ENCODE results near the gene TNFAIP2.
"Not testable (repeated sequence)": the region's sequence is repeated elsewhere in the genome, so short reads cannot be mapped to it uniquely, and the experiment has no call there.

The TNFAIP2 gene

GRCh38 chr14:103149351-103150237, 26.3 kb downstream of the TNFAIP2 start:
- no peak for DNase-seq

DNA sequence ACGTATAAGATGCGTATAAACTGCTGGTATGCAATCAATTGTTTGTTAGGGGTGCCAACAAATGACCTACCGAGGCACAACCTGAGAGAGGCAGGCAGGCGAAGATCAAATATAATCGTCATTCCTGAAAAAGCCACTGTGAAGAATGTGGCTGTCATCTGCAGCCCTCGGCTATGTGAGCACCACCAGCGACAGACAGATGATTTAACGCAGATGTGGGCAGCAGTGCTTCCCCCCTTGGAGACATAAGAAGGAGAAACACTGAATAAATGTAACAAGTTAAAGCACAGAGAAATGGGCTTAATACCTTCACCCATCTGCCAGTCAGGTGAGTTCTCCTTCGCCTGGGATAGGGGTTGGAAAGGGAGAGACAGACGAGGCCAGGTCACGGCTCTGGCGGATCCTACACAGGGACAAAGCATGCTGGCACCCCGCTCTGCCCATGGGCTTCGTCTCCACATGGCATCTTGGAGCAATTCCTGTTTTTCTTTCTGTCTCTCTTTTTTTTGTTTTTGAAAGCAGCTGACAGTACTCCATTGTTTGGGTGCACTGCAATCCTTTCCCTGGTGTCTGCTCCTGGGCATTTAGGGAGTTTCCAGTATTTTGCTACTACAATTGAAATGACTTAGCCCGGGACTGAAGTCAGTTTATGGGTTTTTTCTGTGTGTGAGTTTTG, 28.1 kb downstream of the TNFAIP2 start:
- DNase-seq: peak in 2 of 56 donors; percentile 16 to 19

DNA sequence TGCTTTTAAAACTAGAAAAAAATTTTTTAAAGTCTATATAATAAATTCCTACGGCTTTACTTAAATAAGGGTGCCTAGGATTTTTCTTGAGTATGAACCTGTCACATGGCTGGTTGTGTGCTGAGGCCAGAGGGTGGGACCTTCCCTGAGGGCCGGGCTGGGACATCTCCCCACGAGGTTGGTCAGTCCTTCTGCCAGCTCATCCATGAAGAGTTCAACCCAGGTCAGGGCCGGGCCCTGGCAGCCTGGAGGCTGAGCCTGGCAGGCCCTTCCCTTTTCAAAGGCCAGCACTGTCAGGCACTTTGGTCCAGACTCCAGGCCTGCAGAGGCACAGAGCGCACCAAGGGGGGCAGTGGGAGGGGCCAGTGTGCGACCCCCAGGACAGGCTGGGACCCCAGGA, 31.7 kb downstream of the TNFAIP2 start:
- DNase-seq: peak in 25 of 56 donors; percentile 18 to 68 (median 42)

DNA sequence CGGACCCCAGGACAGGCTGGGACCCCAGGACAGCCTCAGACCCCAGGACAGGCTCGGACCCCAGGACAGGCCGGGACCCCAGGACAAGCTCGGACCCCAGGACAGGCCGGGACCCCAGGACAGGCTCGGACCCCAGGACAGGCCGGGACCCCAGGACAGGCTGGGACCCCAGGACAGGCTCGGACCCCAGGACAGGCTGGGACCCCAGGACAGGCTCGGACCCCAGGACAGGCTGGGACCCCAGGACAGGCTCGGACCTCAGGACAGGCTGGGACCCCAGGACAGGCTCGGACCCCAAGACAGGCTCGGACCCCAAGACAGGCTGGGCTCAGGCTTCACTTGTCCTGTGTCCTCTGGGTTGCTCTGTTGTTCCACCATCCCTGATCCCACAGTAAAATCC, 32.2 kb downstream of the TNFAIP2 start:
- not testable (repeated sequence) for DNase-seq

DNA sequence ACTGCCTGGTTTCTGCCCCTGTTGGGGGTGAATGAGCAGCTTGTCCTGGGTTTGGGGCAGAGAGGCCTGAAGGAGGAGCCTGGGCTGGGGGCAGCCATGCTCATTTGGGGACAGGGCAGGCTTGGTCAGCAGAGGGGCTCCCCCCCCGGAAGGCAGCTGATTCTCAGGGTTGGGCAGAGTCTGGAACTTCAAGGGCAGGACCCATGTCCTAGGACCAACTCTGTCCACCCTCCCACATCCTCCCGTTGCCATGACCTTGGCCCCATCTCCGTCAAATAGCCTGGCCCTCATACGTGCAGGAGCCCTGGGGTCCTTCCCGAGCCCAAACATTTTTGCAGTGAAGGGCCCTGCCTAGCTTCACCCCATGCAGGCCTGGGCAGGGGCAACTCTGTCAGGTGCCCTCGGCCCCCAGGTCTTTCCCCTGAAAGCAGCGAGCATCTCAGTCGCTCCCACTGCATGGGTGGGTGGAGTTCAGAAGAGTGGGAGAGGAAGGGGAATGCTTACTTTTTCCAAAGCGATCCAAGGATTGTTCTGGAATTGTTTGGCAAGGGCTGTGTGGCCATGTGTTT, 32.6 kb downstream of the TNFAIP2 start:
- DNase-seq: no peak

DNA sequence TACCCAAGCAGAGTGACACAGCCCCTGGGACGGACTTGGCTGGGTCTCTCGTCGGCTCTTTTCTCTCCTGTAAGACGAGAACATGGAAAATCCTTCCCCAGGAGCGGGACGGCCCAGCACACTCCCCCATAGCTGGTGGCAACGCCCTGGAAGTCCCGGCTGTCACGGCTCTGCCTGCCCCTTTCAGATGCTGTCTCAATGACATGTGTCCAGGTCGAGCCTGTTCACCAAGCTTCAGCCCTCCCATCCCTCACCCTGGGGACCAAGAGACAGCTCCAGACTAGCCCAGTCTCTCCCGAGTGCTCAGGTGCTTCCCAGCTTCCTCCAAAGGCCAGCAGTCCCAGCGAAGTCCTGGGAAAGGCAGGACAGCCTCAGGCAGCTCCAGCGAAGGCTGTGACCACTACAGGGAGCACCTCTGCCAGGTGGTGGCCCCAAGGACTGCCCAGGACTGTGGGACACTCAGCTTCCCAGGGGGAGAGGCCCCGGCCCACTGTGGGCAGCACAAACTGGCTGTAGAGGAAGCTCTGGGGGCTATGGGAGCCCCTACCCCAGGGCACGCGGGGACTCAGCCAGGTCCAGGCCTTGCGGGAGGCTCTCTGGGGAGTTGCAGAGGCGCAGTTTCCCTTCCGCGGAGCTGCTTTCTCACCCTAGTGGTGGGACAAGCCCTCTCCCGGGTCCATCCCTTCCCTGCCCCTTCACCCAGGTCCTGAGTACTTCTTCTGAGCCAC, 33.6 kb downstream of the TNFAIP2 start:
- DNase-seq: no peak

- no peak for DNase-seq
Measured at GRCh38 chr14:103157969-103158368, 34.7 kb downstream of the TNFAIP2 start.

DNA sequence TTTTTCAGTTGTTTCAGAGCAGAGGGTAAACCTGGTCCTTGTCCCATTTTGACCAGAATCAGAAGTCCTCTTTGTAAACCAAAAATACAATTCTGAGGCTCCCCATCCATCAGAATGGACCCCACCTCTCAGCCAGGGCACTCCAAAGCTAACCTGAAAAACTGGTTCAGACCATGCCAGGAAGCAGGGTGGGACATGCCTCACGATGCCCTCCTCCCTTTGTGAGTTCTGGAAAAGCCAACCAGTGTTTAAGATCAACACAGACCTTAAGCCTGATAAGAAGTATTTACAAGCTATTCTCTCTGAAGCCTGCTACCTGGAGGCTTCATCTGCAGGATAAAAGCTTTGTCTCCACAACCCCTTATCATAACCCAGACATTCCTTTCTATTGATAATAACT, 35.4 kb downstream of the TNFAIP2 start:
- DNase-seq: no peak

- DNase-seq: no peak
Measured at GRCh38 chr14:103160321-103161053, 37.2 kb downstream of the TNFAIP2 start.

- DNase-seq: no peak
Measured at GRCh38 chr14:103161054-103161397, 37.8 kb downstream of the TNFAIP2 start.

- DNase-seq: no peak
Measured at GRCh38 chr14:103163199-103163598, 39.9 kb downstream of the TNFAIP2 start.

GRCh38 chr14:103164006-103164405, 40.7 kb downstream of the TNFAIP2 start:
- no peak for DNase-seq

DNA sequence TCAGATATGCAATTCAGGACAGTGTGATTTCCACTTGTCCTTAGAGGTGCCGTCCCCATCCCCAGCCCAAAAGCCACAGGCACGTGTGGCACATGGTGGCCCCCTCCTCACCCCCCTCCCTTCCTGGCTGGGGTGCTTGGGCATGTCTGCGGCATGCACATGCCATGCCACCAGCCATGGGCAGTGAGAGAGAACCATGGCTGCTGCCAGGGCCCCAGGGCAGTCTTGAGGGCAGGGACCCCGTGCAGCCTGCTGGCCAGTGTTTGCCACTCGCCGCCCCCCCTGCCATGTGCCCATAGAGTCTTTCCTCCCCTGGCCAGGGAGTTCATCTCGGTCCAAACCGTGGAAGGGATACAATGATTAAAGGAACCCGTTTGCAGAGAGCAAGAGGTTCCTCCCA, 41.5 kb downstream of the TNFAIP2 start:
- no peak for DNase-seq

DNA sequence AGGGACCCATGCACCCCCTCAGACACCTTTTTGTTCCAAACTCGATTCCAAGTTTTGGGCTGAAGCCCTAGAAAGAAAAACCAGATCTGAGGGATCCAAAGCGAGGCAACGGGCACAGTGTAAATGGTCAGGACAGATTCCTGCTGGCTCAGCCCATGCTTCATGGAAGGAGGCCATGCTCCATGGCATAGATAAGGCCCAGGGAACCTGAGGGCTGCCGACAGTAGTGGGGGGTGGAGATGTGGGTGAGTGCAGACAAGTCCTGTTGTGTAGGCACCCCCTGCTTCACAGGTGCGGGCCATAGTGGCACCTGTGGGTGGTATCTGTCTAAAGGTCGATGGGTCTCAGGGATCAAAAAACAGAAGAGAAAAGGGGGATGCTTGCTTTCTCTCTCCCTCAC, 42.1 kb downstream of the TNFAIP2 start:
- DNase-seq: no peak

DNA sequence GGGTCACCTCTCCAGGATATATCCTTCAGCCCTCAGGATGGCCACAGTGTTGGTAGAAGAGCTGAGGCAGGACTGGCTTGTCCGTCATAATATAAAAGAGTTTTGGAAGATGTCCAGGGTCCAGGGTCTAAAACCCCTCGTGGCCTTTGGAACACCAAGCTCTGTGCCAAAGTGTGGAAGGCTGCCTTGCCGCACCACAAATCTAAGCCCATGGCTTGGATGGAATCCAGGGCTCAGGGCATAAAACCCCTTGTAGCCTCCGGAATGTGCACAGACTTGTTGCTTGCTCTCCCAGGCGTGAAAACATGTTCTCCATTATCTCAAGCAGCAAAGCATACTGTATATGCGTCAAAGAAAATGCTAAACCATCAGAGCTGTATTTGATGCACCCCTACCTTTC, 46.7 kb downstream of the TNFAIP2 start:
- no peak for DNase-seq

DNA sequence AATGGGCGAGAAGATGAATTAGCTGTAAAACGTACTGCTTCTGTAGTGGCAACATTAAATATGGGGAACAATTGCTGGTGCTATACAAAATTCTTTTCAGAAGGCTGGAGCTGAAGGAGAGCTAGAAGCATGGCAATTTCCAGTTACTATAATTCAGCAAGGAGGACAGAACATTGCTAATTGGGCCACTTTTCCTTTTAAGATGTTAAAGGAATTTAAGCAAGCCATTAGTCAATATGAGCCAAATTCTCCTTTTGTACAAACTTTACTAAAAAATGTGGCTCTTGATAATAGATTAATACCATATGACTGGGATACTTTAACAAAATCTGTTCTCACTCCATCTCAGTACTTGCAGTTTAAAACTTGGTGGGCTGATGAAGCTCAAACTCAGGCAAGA, 47.9 kb downstream of the TNFAIP2 start:
- not testable (repeated sequence) for DNase-seq

DNA sequence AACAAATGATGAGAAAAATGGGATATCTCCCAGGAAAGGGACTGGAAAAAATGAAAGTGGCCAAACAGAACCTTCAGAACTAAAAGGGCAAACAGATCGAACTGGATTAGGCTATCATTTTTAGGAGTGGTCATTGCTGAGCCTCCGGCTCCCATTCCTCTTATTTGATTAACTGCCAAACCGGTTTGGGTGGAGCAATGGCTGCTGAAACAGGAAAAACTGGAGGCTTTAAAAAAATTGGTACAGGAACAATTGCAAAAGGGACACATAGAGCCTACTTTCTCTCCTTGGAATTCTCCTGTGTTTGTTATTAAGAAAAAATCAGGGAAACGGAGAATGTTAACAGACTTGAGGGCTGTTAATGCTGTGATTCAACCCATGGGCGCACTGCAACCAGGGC, 49.7 kb downstream of the TNFAIP2 start:
- DNase-seq: no peak

- not testable (repeated sequence) for DNase-seq
Measured at GRCh38 chr14:103173887-103174286, 50.6 kb downstream of the TNFAIP2 start.

- not testable (repeated sequence) for DNase-seq
Measured at GRCh38 chr14:103176176-103176575, 52.9 kb downstream of the TNFAIP2 start.

GRCh38 chr14:103177376-103177775, 54.1 kb downstream of the TNFAIP2 start:
- DNase-seq: no peak

- DNase-seq: no peak
Measured at GRCh38 chr14:103178521-103178920, 55.3 kb downstream of the TNFAIP2 start.

Measured in amygdala (tissue), 56 donors.